K562 (cell line): ENCODE results near the gene BAG1. TPM values are rescaled to one million over a fixed set of nuclear protein-coding genes. Genes with fewer than 3 reads are reported as not detected.
A peak's percentile ranks its signal among the peaks of the same experiment; 100 is the strongest.

ENCODE experiments used
- ATF1 ChIP-seq, 2 experiments: fragments of 450-650 bp in 1 of 2; IDR thresholded peaks; 2 replicates each; pipeline ENCODE4 v1.6.1; 2016; ENCODE audit warnings: missing compliant biosample characterization in 1 of 2, missing genetic modification characterization in 1 of 2
- BHLHE40 ChIP-seq: IDR thresholded peaks from 2 replicates; pipeline ENCODE4 v1.6.1; 2011; ENCODE audit warnings: low read length, improper control_type of control experiment
- CCAR2 ChIP-seq: fragments of 200-400 bp; formaldehyde crosslinking; IDR thresholded peaks from 2 replicates; pipeline ENCODE4 v1.6.1; 2017; ENCODE audit warnings: mild to moderate bottlenecking, low read depth, low read length
- CHD1 ChIP-seq: fragments of 200-600 bp; sonication (generic); IDR thresholded peaks from one replicate; pipeline ENCODE4 v1.6.1; 2012; ENCODE audit warnings: mild to moderate bottlenecking, moderate library complexity, low read length, inconsistent platforms
- CREB1 ChIP-seq, 2 experiments: sonication (generic) in 1 of 2; formaldehyde crosslinking in 1 of 2; IDR thresholded peaks; 2 replicates each; pipeline versions ENCODE4 v1.6.1 to v1.8.0; 2012 to 2022; ENCODE audit warnings: inconsistent platforms in 1 of 2, mild to moderate bottlenecking in 1 of 2, missing genetic modification reagents in 1 of 2, moderate library complexity in 1 of 2
- CSDE1 ChIP-seq, 2 experiments: fragments of 450-650 bp; IDR thresholded peaks; 2 replicates each; pipeline ENCODE4 v1.6.1; 2016; ENCODE audit warnings: mild to moderate bottlenecking in 1 of 2
- CXXC5 ChIP-seq: fragments of 250-450 bp; sonication (Bioruptor Pico); IDR thresholded peaks from 2 replicates; pipeline ENCODE4 v1.8.0; 2022; ENCODE audit warnings: inconsistent platforms, mild to moderate bottlenecking, moderate library complexity
- ESRRB ChIP-seq: fragments of 250-450 bp; sonication (Bioruptor Pico); IDR thresholded peaks from 2 replicates; pipeline ENCODE4 v1.5.0; 2020; ENCODE audit warnings: mild to moderate bottlenecking, moderate library complexity, borderline replicate concordance
- ILF3 ChIP-seq: fragments of 450-650 bp; IDR thresholded peaks from 2 replicates; pipeline ENCODE4 v1.6.1; 2018; ENCODE audit warnings: antibody characterized with exemption, mild to moderate bottlenecking, moderate library complexity, borderline replicate concordance
- KAT2B ChIP-seq: IDR thresholded peaks from one replicate; pipeline ENCODE4 v1.6.1; 2012; ENCODE audit warnings: low read depth, mild to moderate bottlenecking, control low read depth, inconsistent platforms, low read length, moderate library complexity
- MNT ChIP-seq, 2 experiments: fragments of 450-650 bp; conservative IDR thresholded peaks; 2 replicates each; pipeline ENCODE4 v1.6.1; 2017; ENCODE audit warnings: mild to moderate bottlenecking in 2 of 2, moderate library complexity in 2 of 2
- NCOA1 ChIP-seq: fragments of 450-650 bp; IDR thresholded peaks from 2 replicates; pipeline ENCODE4 v1.6.1; 2016; ENCODE audit warnings: low read depth
- NCOA4 ChIP-seq: fragments of 450-650 bp; IDR thresholded peaks from 2 replicates; pipeline ENCODE4 v1.6.1; 2018; ENCODE audit warnings: mild to moderate bottlenecking; ENCODE audit not compliant: partially characterized antibody
- NFIX ChIP-seq: fragments of 250-450 bp; sonication (Bioruptor Pico); IDR thresholded peaks from 2 replicates; pipeline ENCODE4 v1.4.0; 2020; ENCODE audit warnings: low read depth, mild to moderate bottlenecking, moderate library complexity
- PATZ1 ChIP-seq: fragments of 250-450 bp; sonication (Bioruptor Pico); IDR thresholded peaks from 2 replicates; pipeline ENCODE4 v1.5.0; 2020; ENCODE audit warnings: mild to moderate bottlenecking, borderline replicate concordance
- PCBP1 ChIP-seq: fragments of 200-400 bp; formaldehyde crosslinking; IDR thresholded peaks from 2 replicates; pipeline ENCODE4 v1.6.1; 2018; ENCODE audit warnings: mild to moderate bottlenecking, low read depth, low read length; ENCODE audit not compliant: poor library complexity, severe bottlenecking
- PHTF2 ChIP-seq: fragments of 250-450 bp; sonication (Bioruptor Pico); IDR thresholded peaks from 2 replicates; pipeline ENCODE4 v1.5.0; 2021; ENCODE audit warnings: mild to moderate bottlenecking
- TAF1 ChIP-seq: IDR thresholded peaks from 2 replicates; pipeline ENCODE4 v1.6.1; 2011; ENCODE audit warnings: mild to moderate bottlenecking, low read length, moderate library complexity; ENCODE audit not compliant: insufficient read depth, control insufficient read depth, severe bottlenecking; ENCODE audit errors: extremely low read depth
- TAF9B ChIP-seq: fragments of 450-650 bp; IDR thresholded peaks from 2 replicates; pipeline ENCODE4 v1.6.1; 2018; ENCODE audit warnings: mild to moderate bottlenecking; ENCODE audit not compliant: partially characterized antibody
- TOE1 ChIP-seq, 2 experiments: fragments of 450-650 bp in 1 of 2; sonication (generic) in 1 of 2; formaldehyde crosslinking in 1 of 2; IDR thresholded peaks; 2 replicates each; pipeline versions ENCODE4 v1.7.1 to v1.8.0; 2016 to 2022; ENCODE audit warnings: borderline replicate concordance in 2 of 2, mild to moderate bottlenecking in 2 of 2, antibody characterized with exemption in 1 of 2, inconsistent platforms in 1 of 2, low read depth in 1 of 2, missing genetic modification reagents in 1 of 2, moderate library complexity in 1 of 2
- ZNF696 ChIP-seq: fragments of 250-450 bp; sonication (Bioruptor Pico); conservative IDR thresholded peaks from 2 replicates; pipeline ENCODE4 v1.4.0; 2020; ENCODE audit warnings: mild to moderate bottlenecking, moderate library complexity
- ZNF76 ChIP-seq: fragments of 250-450 bp; sonication (Bioruptor Pico); IDR thresholded peaks from 2 replicates; pipeline ENCODE4 v1.4.0; 2020; ENCODE audit warnings: mild to moderate bottlenecking, moderate library complexity, borderline replicate concordance
- polyA plus RNA-seq, 8 experiments: library from polyadenylated mRNA; depleted of rRNA in 4 of 8; stranded (reverse) in 5 of 8; unstranded in 3 of 8; fragments of >200 nt; fragmentation: Nextera tagmentation in 2 of 8; fragmentation: Illumina TruSeq in 1 of 8; extraction: Ambion mirVana in 2 of 8; extraction: Trizol in 1 of 8; gene quantifications; 2 replicates each; pipeline versions ENCODE4 v1.2.1 to v1.2.3, GENCODE V29; 2011 to 2014; ENCODE audit warnings: inconsistent platforms in 1 of 8, missing spikeins in 1 of 8
- total RNA-seq, 7 experiments: library from RNA; depleted of rRNA in 6 of 7; stranded (reverse); fragments of >200 nt in 6 of 7; fragmentation: Illumina TruSeq in 2 of 7; extraction: Trizol in 2 of 7; gene quantifications; 2 replicates each; pipeline versions ENCODE4 v1.2.1 to v1.2.3, GENCODE V29; 2011 to 2021; ENCODE audit warnings: low replicate concordance in 1 of 7

The BAG1 gene
- total and polyA plus RNA-seq, 9 of the 15 experiments (the other 6 are each of a cell fraction or from before 2014, with no cell fraction given): 9.7 to 106 (median 56.9) TPM

- TF ChIP-seq TAF9B (peak; percentile 78), CREB1 (IDR thresholded peaks at IDR 0.05) (peak; percentile 97), CREB1 (CRISPR knock-in tag; IDR thresholded peaks at IDR 0.05) (peak; percentile 99), ZNF696 (no peak), ESRRB (CRISPR knock-in tag) (no peak), BHLHE40 (peak; percentile 98), CSDE1 (IDR thresholded peaks at IDR 0.05) (peak in 1 of 2 experiments; percentile 81; a peak in 2 of 4 replicates), CXXC5 (CRISPR knock-in tag) (peak; percentile 75), NFIX (CRISPR knock-in tag) (no peak), CCAR2 (no peak), MNT (conservative IDR thresholded peaks at IDR 0.05) (peak; percentile 96 to 98), TOE1 (IDR thresholded peaks at IDR 0.05; ENCODE audit: borderline replicate concordance) (peak; percentile 97), TOE1 (CRISPR knock-in tag; IDR thresholded peaks at IDR 0.05; ENCODE audit: borderline replicate concordance, low read depth) (no peak), NCOA1 (no peak), ILF3 (no peak), PCBP1 (no peak), KAT2B (no peak), CHD1 (peak; percentile 78), ATF1 (CRISPR knock-in tag; IDR thresholded peaks at IDR 0.05) (peak; percentile 96), ATF1 (tag; IDR thresholded peaks at IDR 0.05) (peak; percentile 99), TAF1 (peak; percentile 62), PATZ1 (CRISPR knock-in tag) (no peak), ZNF76 (CRISPR knock-in tag) (0 out of 2 replicates have a peak, but pooled peaks have one; percentile 41), PHTF2 (no peak), NCOA4 (no peak)
Observed at GRCh38 chr9:33290247-33291030, 25.9 kb upstream of the BAG1 start, which contains the start of gene NFX1 (continued).
